ENCODE data around the gene AHCYL2.

The AHCYL2 gene

DNA sequence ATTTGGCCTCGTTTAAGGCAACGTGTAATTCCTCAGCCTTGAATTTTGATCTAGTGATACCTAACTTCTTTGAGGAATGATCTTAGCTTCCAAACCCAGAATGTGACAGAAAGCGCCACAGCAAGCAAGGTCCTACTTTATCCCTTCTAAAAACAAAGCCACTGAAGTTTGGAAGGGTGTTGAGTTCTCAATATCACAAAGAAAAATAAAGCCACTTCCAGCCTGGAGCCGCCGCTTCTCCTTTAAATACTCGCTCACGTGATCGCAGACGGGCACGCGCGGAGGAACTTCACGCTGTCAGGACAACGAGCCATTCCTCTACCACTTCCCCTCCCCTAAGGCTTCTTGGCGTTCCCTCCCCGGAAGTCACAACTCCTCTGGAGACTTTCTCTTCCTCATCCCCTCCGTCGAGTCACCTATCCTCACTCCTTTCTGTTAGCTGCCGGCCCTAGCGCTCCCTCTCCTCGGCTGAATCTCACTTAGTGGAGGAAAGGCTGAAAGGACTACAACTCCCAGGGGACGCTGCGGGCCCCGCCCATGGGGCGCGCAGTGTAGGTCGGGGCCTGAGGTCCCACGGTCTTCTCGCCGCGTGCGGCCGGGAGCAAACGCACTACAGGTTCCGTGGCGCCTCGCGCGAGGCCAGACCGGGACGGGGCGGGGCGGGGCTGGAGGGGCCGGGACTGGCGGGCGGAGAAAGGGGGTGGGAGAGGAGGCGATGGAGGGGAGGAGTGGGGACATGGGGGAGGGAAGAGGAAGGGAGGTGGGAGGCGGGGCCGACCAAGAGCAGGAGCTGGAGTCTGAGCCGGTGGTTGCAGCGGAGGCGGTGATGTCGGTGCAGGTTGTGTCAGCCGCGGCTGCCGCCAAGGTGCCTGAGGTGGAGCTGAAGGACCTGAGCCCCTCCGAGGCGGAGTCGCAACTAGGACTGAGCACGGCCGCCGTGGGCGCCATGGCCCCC, at the start of gene AHCYL2:
Gene AHCYL2 (plus strand): TSS at position 780 of the 955 bp plus-strand sequence.
- peak; percentile 97 for DNase-seq

DNA sequence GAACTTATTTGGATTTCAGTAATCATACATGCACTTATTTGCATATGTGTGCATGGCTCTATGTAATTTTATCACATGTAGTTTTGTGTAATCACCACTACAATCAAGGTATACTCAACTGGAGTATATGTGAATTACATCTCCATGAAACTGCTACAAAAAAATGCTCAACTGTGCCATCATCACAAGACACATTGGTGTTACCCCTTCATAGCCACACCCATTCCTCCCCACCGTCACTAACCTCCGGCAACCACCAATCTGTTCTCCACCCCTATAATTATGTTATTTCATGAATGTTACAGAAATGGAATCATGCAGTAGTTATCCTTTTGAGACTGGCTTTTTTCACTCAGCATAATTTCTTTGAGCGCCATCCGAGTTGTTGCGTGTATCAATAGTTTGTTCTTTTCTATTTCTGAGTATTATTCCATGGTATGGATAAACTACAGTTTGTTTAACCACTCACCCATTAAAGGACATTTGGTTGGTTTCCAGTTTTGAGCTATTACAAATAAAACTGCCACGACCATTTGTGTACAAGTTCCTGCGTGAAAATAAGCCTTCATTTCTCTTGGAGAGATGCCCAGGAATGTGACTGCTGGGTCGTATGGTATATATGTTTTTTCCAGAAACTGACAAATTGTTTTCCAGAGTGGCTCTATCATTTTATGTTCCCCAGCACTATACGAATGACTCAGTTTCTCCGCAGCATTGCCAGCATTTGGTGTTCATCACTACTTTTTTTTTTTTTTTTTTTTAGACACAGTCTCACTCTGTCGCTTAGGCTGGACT, 47.7 kb upstream of the AHCYL2 start:
- no peak for DNase-seq

DNA sequence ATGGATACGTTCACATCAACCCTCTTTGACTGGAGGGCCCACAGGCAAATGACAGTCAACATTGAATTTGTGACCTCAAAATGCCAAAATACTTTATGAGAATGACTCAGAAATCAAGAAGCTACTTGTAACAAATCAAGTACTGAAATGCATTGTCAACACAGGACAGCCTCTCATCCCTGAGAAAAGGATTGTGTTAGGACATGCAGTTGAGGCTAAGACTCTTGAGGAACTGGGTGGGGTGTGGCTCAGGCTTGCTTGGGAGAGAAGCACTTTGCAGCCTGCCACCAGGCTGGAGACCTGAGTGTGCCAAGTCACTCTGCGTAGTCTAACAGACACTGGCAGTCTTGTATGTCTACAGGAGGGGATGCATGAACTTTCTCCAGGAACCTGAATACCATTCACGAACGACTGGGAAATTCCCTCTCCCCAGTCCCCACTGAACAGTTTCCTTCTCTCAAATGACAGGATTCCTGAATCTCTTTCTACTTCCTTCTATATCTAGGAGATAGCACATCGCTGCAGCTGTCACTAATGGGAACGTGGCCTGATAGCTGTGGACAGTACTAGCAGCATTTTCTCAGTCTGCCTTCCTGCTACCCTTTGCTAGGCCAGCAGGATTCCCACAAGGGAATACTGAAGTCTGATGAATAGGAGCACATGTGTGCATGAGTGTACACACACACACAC, 39.7 kb upstream of the AHCYL2 start:
- DNase-seq, result no peak

DNA sequence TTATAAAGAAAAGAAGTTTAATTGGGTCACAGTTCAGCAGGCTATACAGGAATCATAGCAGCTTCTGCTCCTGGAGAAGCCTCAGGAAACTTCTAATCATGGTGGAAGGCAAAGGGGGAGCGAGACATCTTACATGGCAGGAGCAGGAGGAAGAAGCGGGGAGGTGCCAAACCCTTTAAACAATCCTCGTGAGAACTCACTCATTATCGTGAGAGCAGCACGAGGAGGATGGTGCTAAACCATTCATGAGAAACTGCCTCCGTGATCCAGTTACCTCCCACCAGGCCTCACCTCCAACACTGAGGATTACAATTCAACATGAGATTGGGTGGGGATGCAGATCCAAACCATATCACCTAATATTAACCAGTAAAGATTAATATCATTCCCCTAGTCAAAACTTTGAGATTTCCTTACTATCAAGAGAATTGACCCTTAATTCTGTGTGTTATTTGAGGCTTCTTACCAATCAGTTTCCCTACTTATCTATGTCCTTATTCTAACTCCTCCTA, 38.0 kb upstream of the AHCYL2 start:
- no peak for DNase-seq

DNA sequence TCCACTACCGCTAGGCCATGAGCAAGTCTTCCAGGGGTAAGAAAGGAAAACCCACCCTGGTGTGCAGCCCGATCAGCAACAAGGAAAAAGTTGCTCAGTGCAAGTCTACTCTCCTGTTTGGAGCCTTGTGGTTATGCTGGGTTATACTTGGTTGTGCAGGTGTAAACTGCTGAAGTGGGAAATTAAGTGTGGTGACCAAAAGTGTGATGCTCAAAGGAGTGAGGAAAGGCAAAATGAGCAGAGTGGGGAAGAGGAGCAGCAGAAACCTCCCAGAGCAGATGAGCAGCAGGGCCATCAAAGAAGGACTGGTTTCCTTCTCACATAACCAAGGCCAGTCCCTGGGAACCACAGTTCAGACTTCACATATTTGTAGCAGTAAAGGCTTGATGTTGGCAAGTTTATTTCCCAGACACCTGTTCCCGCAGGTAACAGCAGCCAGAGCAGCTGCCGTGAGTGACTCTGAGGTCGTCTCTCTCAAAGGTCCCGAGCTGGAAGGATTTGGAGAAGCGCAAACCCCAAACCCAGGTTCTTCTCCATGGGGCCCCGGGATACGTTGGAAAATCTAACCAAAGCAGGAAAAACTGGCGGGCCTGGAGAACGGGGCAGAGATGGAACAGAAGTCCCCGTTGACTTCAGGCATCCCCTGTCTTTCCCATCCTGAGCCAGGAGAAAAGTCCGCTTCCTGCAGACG, 37.0 kb upstream of the AHCYL2 start:
- DNase-seq, result no peak

DNA sequence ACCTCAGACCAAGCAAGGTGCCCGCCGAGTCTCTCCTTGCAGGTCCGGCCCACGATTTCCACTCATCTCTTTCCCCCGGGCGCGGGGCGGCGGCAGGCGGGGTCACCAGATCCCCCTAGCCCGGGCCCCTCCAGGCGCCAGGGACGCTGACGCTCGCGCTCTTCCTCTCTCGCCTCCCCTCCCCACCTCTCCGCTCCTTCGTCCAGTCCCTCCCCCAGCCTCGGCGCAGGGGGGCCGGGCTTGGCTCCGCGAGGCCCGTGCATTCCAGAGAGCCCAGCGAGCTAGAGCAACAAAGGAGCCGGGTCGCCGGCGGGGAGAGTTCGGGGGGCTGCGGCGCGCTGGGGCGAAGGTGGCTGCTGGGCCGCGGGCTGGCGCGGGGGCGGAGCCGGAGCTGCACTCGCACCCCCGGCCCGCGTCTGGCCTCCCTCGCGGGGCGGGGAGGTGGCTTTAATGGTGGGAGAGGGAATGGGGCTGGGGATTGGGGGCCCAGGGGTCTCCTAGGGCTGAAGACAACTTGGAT, 36.4 kb upstream of the AHCYL2 start, which contains the start of gene SMO:
Gene SMO (plus strand): TSS at position 262 of the 520 bp plus-strand sequence. CDS start 519 bp downstream, outside the sequence.
- no peak for DNase-seq

DNA sequence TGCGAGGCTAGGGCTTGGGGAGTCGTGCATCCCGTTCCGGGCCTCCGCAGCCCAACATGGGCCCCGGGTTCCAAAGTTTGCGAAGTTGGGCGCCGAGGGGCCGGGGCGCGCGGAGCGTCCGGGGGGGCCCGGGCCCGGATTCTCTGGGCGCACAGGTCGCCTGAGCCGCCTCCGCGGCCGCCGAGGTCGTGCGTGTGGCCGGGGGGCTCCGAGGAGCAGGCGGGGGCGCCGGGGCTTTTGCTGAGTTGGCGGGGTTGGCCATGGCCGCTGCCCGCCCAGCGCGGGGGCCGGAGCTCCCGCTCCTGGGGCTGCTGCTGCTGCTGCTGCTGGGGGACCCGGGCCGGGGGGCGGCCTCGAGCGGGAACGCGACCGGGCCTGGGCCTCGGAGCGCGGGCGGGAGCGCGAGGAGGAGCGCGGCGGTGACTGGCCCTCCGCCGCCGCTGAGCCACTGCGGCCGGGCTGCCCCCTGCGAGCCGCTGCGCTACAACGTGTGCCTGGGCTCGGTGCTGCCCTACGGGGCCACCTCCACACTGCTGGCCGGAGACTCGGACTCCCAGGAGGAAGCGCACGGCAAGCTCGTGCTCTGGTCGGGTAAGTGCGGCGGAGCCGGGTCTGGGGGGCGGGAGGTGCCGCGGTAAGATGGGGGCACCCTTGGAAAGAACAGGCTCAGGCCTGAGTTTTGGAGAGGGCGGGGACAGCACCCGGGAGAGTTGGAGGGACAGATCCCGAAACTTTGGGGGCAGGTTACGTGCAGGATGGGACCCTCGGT, 35.8 kb upstream of the AHCYL2 start:
- no peak for DNase-seq

DNA sequence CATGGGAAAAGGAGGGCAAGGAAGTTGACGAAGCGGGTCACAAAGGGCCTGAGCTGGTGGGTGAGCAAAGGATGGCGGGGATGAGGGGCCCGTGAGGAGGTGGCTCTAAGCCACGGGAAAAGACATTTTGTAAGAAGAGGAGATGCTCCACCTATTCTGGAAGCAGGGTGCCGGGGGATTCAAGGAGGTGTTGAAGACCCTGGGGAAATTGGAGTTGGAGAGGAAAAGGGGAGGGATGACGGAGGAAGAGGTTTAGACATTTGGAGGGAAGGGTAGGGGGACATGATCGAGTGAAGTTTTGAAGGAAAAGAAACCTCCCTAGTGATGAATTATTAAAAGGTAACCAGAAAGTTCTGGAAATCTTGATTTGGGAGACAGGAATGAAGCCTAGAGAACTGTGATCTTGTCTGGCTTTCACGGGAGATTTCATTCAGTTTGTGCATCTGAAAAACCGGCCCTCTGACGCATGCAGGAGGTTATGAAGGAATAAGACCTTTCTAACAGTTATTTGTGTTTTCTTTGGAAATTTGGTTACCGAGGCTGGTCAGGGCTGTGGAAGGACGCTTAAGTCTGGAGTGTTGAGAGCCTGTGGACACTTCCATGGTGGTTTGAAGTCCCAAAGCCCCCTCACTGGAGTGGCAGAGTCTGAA, 35.0 kb upstream of the AHCYL2 start:
- DNase-seq, result no peak

DNA sequence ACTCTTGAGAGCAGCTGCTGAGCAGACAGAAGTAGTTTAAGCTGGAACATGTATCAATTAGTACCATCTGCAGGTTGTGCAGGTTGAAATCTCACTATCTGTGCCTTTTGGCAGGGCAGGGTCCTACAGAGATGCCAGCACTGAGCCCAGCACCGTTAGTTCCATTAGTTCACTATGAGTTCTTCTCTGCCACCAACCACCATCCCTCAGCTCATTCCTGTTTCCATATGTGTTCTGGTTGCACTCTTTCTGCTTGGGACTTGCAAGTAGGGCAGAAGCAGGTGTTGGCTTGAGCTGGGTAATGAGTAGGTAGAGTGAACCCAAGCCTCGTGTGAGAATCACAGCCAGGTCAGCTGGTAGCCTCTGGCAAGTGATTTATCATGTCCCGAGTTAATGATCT, 33.6 kb upstream of the AHCYL2 start:
- no peak for DNase-seq

DNA sequence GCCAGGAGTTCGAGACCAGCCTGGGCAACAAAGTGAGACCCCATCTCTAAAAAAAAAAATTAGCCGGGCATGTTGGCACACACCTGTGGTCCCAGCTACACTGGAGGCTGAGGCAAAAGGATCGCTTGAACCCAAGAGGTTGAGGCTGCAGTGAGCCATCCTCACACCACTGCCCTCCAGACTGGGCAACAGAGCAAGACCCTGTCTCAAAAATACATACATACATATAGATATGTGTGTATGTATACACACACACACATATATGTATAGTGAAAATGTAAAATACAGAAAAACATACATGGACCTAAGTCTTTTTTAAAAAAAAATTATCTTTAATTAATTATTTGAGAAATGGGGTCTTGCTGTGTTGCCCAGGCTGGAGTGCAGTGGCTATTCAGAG, 30.9 kb upstream of the AHCYL2 start:
- no peak for DNase-seq

DNA sequence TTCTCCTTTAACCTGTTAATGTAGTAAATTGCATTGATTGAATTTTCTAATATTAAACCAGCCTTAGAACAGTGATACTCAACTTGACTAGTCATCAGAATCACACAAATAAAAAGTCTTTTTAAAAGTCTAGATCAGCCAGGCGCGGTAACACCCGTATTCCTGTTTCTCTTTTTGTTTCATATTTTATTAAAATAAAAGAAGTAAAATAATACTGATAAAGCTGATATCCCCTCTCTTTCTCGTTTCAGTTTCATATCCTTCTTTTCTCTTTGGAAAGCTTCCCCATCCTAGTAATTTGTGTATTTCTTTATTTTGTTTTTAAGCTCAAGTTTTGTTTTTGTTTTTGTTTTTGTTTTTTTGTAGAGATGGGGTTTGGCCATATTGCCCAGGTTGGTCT, 27.1 kb upstream of the AHCYL2 start:
- DNase-seq, result no peak

DNA sequence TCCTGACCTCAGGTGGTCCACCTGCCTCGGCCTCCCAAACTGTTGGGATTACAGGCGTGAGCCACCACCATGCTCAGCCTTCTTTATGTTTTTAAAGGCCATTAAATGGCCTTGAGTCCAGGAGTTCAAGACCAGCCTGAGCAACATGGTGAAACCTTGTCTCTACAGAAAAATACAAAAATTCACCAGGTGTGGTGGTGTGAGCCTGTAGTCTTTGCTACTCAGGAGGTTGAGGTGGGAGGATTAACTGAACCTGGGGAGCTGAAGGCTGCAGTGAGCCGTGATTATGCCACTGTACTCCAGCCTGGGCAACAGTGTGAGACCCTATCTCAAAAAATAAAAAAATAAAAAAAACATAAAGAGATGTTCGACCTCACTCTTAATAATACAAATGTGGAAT, 25.4 kb upstream of the AHCYL2 start:
- DNase-seq, result no peak

DNA sequence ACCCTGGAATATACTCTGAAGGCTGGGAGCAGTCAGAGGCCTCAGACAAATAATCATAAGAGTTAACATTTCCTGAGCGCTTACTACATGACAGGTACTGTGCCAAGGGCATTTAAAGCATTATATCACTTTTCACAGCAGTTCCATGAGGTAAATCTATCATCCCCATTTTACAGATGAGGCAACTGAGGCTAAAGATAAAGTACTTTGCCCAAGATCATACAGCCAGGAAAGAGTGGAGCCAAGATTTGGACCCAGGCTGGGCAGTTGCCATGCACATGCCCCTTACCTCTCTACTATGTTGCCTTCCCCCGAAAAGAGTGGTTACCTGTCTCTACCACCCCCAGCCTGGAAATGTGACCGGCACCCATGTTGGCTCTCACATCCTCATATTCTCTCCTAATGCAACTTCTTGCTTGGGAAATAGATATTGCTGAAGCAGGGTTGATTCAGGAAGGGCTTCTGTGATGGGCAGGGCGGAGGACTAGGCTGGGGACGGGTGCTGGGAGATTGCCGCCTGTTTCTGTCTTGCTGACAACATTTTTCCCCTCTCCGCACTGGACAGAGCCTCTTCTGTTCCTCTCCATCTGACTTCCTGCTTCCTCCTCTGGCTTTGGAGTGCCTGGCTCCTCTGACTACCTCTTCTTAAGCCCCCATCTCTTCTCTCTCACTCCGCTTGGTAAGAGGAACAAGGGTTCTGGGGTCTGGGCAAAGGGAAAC, 22.6 kb upstream of the AHCYL2 start:
- no peak for DNase-seq

DNA sequence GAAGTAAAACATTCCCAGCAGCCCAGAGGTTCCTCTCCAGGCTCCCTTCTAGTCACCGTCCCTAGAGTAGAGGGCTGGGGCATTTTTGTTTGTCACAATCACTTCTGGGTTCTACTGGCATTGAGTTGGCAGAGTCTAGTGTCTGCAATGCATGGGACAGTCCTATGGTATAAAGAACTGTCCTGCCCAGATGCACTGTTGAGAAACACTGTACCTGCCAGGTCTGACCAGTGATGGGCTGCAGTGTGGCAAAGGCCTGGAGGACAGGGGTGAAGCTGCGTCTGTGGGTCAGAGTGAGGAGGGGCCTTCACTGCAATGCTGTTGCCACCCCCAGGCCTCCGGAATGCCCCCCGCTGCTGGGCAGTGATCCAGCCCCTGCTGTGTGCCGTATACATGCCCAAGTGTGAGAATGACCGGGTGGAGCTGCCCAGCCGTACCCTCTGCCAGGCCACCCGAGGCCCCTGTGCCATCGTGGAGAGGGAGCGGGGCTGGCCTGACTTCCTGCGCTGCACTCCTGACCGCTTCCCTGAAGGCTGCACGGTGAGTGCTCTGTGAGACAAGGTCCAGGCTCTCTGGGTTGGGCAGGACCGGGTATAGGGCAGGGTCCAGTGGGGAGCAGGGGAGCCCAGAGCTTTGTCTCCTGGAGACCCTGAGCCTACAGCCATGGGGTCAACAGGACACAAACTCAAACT, 21.6 kb upstream of the AHCYL2 start:
- DNase-seq, result no peak

DNA sequence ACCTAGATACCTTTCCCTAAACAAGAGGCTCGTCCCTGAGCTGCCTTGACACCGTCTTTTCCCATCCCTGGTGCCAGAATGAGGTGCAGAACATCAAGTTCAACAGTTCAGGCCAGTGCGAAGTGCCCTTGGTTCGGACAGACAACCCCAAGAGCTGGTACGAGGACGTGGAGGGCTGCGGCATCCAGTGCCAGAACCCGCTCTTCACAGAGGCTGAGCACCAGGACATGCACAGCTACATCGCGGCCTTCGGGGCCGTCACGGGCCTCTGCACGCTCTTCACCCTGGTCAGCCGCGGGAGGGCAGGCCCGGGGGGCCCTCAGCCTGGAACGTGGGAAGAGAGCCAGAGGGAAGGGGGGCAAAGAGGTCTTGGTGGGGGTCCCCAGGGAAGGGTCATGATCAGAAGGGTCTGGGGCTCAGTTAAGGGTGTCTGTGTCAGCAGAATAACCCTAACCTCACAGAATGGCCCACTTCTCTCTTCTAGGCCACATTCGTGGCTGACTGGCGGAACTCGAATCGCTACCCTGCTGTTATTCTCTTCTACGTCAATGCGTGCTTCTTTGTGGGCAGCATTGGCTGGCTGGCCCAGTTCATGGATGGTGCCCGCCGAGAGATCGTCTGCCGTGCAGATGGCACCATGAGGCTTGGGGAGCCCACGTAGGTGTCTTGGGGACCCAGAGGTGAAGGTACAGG, 19.6 kb upstream of the AHCYL2 start:
- DNase-seq, result no peak

DNA sequence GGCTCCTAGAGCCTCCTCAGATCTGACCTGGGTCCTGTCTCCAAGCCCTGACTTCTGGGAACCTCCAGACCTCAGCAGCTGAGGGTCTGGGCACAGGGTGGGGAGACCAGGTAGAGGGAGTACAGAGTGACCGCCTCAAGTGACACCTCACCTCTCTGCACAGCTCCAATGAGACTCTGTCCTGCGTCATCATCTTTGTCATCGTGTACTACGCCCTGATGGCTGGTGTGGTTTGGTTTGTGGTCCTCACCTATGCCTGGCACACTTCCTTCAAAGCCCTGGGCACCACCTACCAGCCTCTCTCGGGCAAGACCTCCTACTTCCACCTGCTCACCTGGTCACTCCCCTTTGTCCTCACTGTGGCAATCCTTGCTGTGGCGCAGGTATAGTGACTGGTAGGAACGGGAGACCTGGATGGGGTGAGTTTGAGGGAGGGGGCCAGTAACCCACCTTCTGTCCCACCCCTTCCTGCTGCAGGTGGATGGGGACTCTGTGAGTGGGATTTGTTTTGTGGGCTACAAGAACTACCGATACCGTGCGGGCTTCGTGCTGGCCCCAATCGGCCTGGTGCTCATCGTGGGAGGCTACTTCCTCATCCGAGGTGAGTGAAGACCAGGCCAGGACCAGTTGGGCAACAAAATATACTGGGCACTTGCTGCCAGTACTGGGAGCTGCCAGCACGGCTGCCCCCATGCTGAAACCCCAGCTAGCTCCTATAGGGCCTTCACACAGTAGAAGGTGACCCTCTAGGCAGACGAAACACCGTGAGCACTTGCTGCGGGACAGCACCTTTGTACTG, 18.6 kb upstream of the AHCYL2 start:
- DNase-seq, result no peak

DNA sequence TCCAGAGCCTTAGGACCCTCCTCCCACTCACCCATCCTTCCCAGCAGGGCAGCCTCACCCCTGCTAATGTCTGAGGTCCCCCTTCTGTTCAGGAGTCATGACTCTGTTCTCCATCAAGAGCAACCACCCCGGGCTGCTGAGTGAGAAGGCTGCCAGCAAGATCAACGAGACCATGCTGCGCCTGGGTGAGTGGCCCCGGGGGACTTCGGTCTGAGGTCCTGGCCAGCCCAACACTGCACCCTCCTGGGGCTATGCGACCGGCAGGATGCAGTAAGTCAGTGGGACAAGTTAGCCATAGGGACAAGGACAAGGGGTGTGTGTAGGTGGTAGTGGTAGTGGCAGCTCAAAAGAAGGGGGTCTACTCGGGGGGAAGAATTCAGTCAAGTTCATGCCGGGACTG, 16.2 kb upstream of the AHCYL2 start:
- no peak for DNase-seq
